Measurements from ENCODE around the gene SRM.

The SRM gene

GRCh38 chr1:11026903-11027302, 32.9 kb downstream of the SRM start:
- Histone ChIP-seq H3K4ac (ENCODE audit: low read depth in 1 of 2, low read length in 2 of 2) (no peak overlapping the region), H3K27ac (ENCODE audit: low read length, poor library complexity, severe bottlenecking) (no peak overlapping the region), H3K4me2 (ENCODE audit: low read length, poor library complexity, severe bottlenecking) (no peak overlapping the region)

GRCh38 chr1:11026052-11026451, 33.8 kb downstream of the SRM start:
- Histone ChIP-seq H3K79me1 (replicated peaks; ENCODE audit: low read length, poor library complexity, severe bottlenecking) (peaks cover 5% of the 10 kb centered on the region), H3K4me1 (ENCODE audit: control insufficient read depth, insufficient read depth, low read depth, low read length) (no peaks in the 10 kb centered on the region), H3K4me3 (ENCODE audit: insufficient read depth in 1 of 2, low read depth in 1 of 2, low read length in 2 of 2) (no peak overlapping the region), H3K14ac (ENCODE audit: low read length in 2 of 2) (no peak overlapping the region), H2BK12ac (ENCODE audit: low read length in 2 of 2) (no peak overlapping the region), H2BK120ac (ENCODE audit: low read depth, low read length) (no peak overlapping the region), H3K18ac (ENCODE audit: low read depth in 1 of 2, low read length in 2 of 2) (no peak overlapping the region), H3K9ac (ENCODE audit: low read length) (peak overlapping the region; percentile 4), H3K4ac (ENCODE audit: low read depth in 1 of 2, low read length in 2 of 2) (no peak overlapping the region), H2BK15ac (ENCODE audit: low read depth, poor library complexity, severe bottlenecking) (no peak overlapping the region), H3K36me3 (ENCODE audit: control insufficient read depth in 1 of 2, insufficient read depth in 2 of 2, low read depth in 1 of 2, low read length in 2 of 2) (peaks cover 33 to 88% of the 10 kb centered on the region in 2 experiments), H3K4me2 (ENCODE audit: low read length, poor library complexity, severe bottlenecking) (no peak overlapping the region), H2AK5ac (ENCODE audit: low read length, severe bottlenecking) (no peak overlapping the region), H3K27ac (ENCODE audit: low read length, poor library complexity, severe bottlenecking) (no peak overlapping the region), H4K91ac (ENCODE audit: low read length) (no peak overlapping the region), H3K23ac (ENCODE audit: low read length in 2 of 2) (no peak overlapping the region), H3K27me3 (ENCODE audit: control insufficient read depth in 1 of 2, insufficient read depth in 1 of 2, low read length in 2 of 2) (no peaks in the 10 kb centered on the region), H3K9me3 (ENCODE audit: control insufficient read depth, low read length) (no peaks in the 10 kb centered on the region), H2BK5ac (ENCODE audit: low read depth, low read length, poor library complexity, severe bottlenecking) (no peak overlapping the region), H2AFZ (ENCODE audit: low read depth, low read length) (no peak overlapping the region), H4K8ac (ENCODE audit: low read length) (no peak overlapping the region)
- WGBS: no CpG with 5 or more reads among the region's 1 CpG
- no peak for DNase-seq

More at GRCh38 chr1:11026903-11027302, 32.9 kb downstream of the SRM start:
- no peak overlapping the region for H2BK120ac ChIP-seq (ENCODE audit: low read depth, low read length)
- H3K79me1 ChIP-seq (replicated peaks; ENCODE audit: low read length, poor library complexity, severe bottlenecking): peaks cover 1% of the 10 kb centered on the region
- peaks cover 25 to 79% of the 10 kb centered on the region in 2 experiments for H3K36me3 ChIP-seq (ENCODE audit: control insufficient read depth in 1 of 2, insufficient read depth in 2 of 2, low read depth in 1 of 2, low read length in 2 of 2)
- no peak overlapping the region for H2BK12ac ChIP-seq (ENCODE audit: low read length in 2 of 2)
- no peak overlapping the region for H3K4me3 ChIP-seq (ENCODE audit: insufficient read depth in 1 of 2, low read depth in 1 of 2, low read length in 2 of 2)
- no peak overlapping the region for H3K14ac ChIP-seq (ENCODE audit: low read length in 2 of 2)
- H3K23ac ChIP-seq (ENCODE audit: low read length in 2 of 2): no peak overlapping the region
- no peaks in the 10 kb centered on the region for H3K9me3 ChIP-seq (ENCODE audit: control insufficient read depth, low read length)
- H4K91ac ChIP-seq (ENCODE audit: low read length): no peak overlapping the region
- DNase-seq: no peak
- no peak overlapping the region for H2BK15ac ChIP-seq (ENCODE audit: low read depth, poor library complexity, severe bottlenecking)
- 93% methylated on average over 4 of the region's 5 CpGs for WGBS
- H2AFZ ChIP-seq (ENCODE audit: low read depth, low read length): no peak overlapping the region
- no peak overlapping the region for H3K18ac ChIP-seq (ENCODE audit: low read depth in 1 of 2, low read length in 2 of 2)
- no peak overlapping the region for H2BK5ac ChIP-seq (ENCODE audit: low read depth, low read length, poor library complexity, severe bottlenecking)
- no peak overlapping the region for H2AK5ac ChIP-seq (ENCODE audit: low read length, severe bottlenecking)
- no peak overlapping the region for H3K9ac ChIP-seq (ENCODE audit: low read length)
- no peak overlapping the region for H4K8ac ChIP-seq (ENCODE audit: low read length)
- no peaks in the 10 kb centered on the region for H3K27me3 ChIP-seq (ENCODE audit: control insufficient read depth in 1 of 2, insufficient read depth in 1 of 2, low read length in 2 of 2)
- no peaks in the 10 kb centered on the region for H3K4me1 ChIP-seq (ENCODE audit: control insufficient read depth, insufficient read depth, low read depth, low read length)

- Histone ChIP-seq H4K91ac (ENCODE audit: low read length) (no peak overlapping the region), H4K8ac (ENCODE audit: low read length) (no peak overlapping the region), H3K18ac (ENCODE audit: low read depth in 1 of 2, low read length in 2 of 2) (no peak overlapping the region), H3K9me3 (ENCODE audit: control insufficient read depth, low read length) (no peaks in the 10 kb centered on the region), H3K27ac (ENCODE audit: low read length, poor library complexity, severe bottlenecking) (peak overlapping the region; percentile 35), H2AFZ (ENCODE audit: low read depth, low read length) (no peak overlapping the region), H3K79me1 (replicated peaks; ENCODE audit: low read length, poor library complexity, severe bottlenecking) (peaks cover 6% of the 10 kb centered on the region), H2AK5ac (ENCODE audit: low read length, severe bottlenecking) (no peak overlapping the region), H3K27me3 (ENCODE audit: control insufficient read depth in 1 of 2, insufficient read depth in 1 of 2, low read length in 2 of 2) (no peaks in the 10 kb centered on the region), H3K4me3 (ENCODE audit: insufficient read depth in 1 of 2, low read depth in 1 of 2, low read length in 2 of 2) (no peak overlapping the region), H3K23ac (ENCODE audit: low read length in 2 of 2) (no peak overlapping the region), H3K14ac (ENCODE audit: low read length in 2 of 2) (no peak overlapping the region), H3K4me2 (ENCODE audit: low read length, poor library complexity, severe bottlenecking) (no peak overlapping the region), H3K4ac (ENCODE audit: low read depth in 1 of 2, low read length in 2 of 2) (no peak overlapping the region), H3K36me3 (ENCODE audit: control insufficient read depth in 1 of 2, insufficient read depth in 2 of 2, low read depth in 1 of 2, low read length in 2 of 2) (peaks cover 31 to 88% of the 10 kb centered on the region in 2 experiments), H3K9ac (ENCODE audit: low read length) (peak overlapping the region; percentile 4), H2BK12ac (ENCODE audit: low read length in 2 of 2) (no peak overlapping the region), H2BK15ac (ENCODE audit: low read depth, poor library complexity, severe bottlenecking) (no peak overlapping the region), H2BK5ac (ENCODE audit: low read depth, low read length, poor library complexity, severe bottlenecking) (no peak overlapping the region), H3K4me1 (ENCODE audit: control insufficient read depth, insufficient read depth, low read depth, low read length) (no peaks in the 10 kb centered on the region), H2BK120ac (ENCODE audit: low read depth, low read length) (no peak overlapping the region)
- WGBS: 100% methylated on average over 1 of the region's 1 CpG
- no peak for DNase-seq
Measured at GRCh38 chr1:11025618-11026017, 34.2 kb downstream of the SRM start.

GRCh38 chr1:11024874-11025203, 35.0 kb downstream of the SRM start:
- peaks cover 37 to 89% of the 10 kb centered on the region in 2 experiments for H3K36me3 ChIP-seq (ENCODE audit: control insufficient read depth in 1 of 2, insufficient read depth in 2 of 2, low read depth in 1 of 2, low read length in 2 of 2)
- no peak overlapping the region for H3K14ac ChIP-seq (ENCODE audit: low read length in 2 of 2)
- no peak overlapping the region for H4K91ac ChIP-seq (ENCODE audit: low read length)
- H2BK12ac ChIP-seq (ENCODE audit: low read length in 2 of 2): no peak overlapping the region
- H2BK15ac ChIP-seq (ENCODE audit: low read depth, poor library complexity, severe bottlenecking): no peak overlapping the region
- no peak overlapping the region for H3K27ac ChIP-seq (ENCODE audit: low read length, poor library complexity, severe bottlenecking)
- no peak overlapping the region for H3K9ac ChIP-seq (ENCODE audit: low read length)
- H3K4me1 ChIP-seq (ENCODE audit: control insufficient read depth, insufficient read depth, low read depth, low read length): no peaks in the 10 kb centered on the region
- peaks cover 6% of the 10 kb centered on the region for H3K79me1 ChIP-seq (replicated peaks; ENCODE audit: low read length, poor library complexity, severe bottlenecking)
- H3K4me3 ChIP-seq (ENCODE audit: insufficient read depth in 1 of 2, low read depth in 1 of 2, low read length in 2 of 2): no peak overlapping the region
- no peak overlapping the region for H3K4me2 ChIP-seq (ENCODE audit: low read length, poor library complexity, severe bottlenecking)
- H2BK120ac ChIP-seq (ENCODE audit: low read depth, low read length): no peak overlapping the region
- H3K9me3 ChIP-seq (ENCODE audit: control insufficient read depth, low read length): no peaks in the 10 kb centered on the region
- no peak overlapping the region for H4K8ac ChIP-seq (ENCODE audit: low read length)
- no peak overlapping the region for H2BK5ac ChIP-seq (ENCODE audit: low read depth, low read length, poor library complexity, severe bottlenecking)
- WGBS: 89% methylated on average over 1 of the region's 2 CpGs
- no peak for DNase-seq
- H3K27me3 ChIP-seq (ENCODE audit: control insufficient read depth in 1 of 2, insufficient read depth in 1 of 2, low read length in 2 of 2): no peaks in the 10 kb centered on the region
- no peak overlapping the region for H2AFZ ChIP-seq (ENCODE audit: low read depth, low read length)
- H3K23ac ChIP-seq (ENCODE audit: low read length in 2 of 2): no peak overlapping the region
- no peak overlapping the region for H3K18ac ChIP-seq (ENCODE audit: low read depth in 1 of 2, low read length in 2 of 2)
- no peak overlapping the region for H2AK5ac ChIP-seq (ENCODE audit: low read length, severe bottlenecking)
- H3K4ac ChIP-seq (ENCODE audit: low read depth in 1 of 2, low read length in 2 of 2): no peak overlapping the region

Data from mesenchymal stem cell (in vitro differentiated cells and primary cell).